ENCODE data around the gene PTDSS2.

The PTDSS2 gene

DNA sequence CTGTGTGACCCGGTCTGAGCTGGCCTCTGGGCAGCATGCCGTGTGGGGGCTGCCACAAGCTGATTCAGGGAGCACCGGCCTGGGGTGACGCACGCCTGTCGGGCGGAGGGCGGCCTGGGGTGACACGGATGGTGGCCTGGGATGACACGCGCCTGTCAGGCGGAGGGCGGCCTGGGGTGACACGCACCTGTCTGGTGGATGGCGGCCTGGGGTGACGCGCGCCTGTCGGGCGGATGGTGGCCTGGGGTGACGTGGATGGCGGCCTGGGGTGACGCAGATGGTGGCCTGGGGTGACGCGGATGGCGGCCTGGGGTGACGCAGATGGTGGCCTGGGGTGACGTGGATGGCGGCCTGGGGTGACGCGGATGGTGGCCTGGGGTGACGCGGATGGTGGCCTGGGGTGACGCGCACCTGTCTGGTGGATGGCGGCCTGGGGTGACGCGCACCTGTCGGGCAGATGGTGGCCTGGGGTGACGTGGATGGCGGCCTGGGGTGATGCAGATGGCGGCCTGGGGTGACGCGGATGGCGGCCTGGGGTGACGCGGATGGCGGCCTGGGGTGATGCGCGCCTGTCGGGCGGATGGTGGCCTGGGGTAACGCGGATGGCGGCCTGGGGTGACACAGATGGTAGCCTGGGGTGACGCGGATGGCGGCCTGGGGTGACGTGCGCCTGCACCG is 21.5 kb downstream of the PTDSS2 start:
- no peak for DNase-seq

DNA sequence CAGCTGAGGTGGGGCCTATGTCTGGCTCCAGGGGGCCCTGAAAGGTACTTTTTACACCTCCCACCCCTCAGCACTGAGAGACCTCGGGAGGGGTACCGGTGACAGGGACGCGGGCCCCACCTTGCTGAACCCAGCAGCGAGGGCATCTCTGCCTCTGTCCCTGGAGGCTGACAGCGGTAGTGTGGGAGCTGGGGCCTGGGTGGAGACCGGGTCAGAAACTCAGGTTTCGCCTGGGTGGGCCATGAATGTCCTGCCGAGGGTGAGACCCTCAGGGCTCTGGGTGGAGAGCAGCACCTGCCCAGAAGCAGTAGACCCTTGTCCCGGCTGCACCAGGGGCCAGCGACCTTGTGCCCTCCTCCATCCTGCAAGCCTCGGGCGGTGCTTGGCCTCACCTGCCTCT is 22.2 kb downstream of the PTDSS2 start:
- no peak for DNase-seq

DNA sequence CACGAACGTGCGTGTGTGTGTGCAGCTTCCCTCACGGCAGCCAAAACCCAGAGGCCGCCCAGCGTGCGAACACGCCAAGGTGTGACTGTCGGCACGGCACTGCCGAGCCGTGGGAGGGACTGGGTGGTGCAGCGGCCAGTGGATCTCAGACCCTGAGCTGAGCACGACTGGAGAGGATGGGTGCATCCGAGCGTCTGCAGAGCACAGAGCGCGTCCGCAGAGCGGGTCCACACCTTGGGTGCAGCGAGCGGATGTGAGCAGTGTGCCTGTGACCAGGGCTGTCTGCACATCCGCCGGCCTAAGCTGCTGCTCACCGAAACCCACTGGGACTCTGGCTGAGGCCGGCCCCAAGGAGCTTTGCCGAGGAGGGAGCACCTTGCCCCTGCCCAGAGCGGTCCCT is 22.7 kb downstream of the PTDSS2 start:
- DNase-seq, result no peak

DNA sequence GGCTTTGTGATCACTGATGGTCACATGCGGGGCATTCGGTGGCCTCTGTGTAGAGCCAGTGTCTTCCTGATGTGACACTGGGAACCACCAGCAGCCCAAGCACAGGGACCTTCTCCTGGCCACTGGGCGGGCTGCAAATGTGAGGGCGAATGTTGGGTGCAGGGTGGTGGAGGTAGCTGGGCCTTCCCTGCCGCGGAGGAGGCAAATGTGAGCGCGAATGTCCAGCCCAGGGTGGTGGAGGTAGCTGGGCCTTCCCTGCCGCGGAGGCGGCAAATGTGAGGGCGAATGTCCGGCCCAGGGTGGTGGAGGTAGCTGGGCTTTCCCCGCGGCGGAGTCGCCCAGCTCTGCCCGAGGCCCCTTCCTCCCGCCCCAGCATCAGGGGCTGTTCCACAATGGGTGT is 23.3 kb downstream of the PTDSS2 start:
- no peak for DNase-seq

DNA sequence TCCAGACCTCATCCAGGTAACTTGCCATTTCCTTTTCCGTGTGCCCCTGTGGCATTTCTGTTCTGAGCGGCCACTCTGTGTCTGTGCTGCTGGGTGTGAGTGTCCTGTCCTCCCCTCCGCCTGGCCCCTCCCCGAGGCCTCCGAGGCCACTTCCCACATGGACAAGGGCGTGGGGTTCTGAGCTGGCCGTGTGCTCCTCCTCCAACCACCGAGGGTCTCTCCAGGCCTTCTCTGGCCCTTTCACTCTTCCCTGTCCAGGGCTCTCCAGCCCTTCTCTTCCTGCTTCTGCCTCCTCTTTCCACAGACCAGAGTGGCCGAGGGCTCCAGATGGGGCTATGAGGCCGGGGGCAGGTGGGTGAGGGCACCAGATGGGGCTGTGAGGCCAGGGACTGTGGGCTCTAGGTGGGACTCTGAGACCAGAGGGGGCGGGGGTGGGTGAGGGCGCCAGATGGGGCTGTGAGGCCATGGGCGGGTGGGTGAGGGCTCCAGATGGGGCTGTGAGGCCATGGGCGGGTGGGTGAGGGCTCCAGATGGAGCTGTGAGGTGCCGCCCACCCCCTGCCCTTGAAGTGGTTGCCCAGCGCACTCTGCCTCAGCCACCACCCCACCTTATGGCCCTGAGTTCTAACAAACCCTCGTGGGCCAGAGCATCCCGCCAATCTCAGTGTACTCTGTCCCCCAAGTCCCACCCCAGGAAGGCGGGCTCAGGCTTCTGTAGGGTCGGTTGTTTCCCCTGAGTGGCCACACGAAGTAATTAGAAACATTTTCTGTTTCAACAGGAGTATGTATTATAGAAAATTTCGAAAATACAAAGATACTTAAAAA is 24.1 kb downstream of the PTDSS2 start:
- no peak for DNase-seq

DNA sequence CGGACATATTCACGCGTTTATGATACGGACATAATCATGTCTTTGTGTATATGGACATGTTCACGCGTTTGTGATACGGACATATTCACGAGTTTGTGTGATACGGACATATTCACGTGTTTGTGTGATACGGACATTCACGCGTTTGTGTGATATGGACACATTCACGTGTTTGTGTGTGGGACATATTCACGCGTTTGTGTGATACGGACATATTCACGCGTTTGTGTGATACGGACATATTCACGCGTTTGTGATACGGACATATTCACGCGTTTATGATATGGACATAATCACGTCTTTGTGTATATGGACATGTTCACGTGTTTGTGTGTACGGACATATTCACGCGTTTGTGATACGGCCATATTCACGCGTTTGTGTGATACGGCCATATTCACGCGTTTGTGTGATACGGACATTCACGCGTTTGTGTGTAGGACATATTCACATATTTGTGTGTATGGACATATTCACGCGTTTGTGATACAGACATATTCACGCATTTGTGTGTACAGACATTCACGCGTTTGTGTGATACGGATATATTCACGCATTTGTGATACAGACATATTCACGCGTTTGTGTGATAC is 24.9 kb downstream of the PTDSS2 start:
- DNase-seq, result no peak

DNA sequence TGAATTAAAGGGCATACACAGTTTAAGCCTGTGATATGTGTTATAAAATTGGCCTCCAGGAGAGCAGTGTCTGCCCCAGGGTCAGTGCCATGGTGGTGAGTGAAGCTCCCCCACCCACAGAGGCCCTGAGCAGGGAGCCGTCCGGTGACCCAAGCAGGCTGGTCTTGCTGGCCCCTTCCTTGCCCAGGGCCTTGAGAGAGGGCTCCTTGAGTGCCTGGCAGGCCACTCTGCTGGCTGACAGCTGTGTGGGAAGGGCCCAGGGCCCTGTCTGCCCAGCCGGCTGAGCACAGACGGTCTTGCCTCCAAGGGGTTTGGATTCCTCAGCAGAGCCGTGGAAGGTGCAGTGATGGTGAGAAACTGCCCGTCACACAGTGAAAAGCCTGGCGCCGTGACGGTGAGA is 25.9 kb downstream of the PTDSS2 start:
- DNase-seq, result no peak

DNA sequence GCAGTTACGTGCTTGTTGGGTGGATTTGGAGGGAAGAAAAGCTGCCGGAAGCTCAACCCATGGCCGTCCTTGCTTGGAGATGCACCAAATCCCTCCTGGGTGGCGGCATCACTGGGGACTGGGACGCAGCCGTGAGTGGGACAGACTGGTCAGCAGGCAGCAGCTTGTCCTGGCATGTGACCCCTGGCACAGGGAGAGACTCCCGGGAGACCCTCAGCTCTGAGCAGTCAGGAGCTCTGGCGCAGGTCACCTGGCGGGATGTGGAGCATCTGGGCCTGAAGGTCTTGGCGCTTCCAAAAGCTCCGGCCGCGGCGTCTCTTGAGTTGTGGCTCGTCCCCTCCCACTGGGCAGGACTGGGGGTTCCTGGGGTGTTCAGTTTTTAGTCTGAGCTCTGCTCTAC is 26.3 kb downstream of the PTDSS2 start:
- no peak for DNase-seq

DNA sequence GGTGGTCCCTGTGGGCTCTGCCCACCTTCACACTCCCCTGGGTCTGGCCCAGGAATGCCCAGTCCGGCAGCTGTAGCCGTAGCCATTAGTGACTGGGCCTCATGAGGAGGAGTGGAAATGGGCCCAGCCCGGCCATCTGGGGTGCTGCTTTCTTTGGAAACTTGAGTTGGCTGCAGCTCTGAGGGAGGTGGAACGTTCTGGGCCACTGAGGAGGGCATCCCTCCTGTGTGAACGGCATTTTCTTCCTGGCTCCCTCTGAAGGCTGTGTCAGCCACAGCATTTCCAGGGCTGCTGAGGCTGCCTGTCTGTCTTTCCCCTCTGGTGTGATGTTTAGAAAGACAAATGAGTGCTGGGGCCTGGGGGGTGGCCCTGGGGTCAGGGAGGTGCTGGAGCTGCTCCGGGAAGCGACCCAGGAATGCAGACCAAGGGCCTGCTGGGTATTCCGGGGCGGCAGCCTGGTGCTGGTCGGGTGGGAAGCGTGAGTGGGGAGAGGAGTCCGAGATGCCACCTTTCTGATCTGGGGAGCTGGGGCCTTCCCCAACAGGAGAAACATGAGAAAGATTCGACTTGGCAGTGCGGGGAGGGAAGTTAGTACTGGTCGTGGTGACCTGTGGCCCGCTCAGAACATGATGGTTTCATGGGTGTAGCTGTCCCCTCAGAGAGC is 27.1 kb downstream of the PTDSS2 start:
- no peak for DNase-seq

DNA sequence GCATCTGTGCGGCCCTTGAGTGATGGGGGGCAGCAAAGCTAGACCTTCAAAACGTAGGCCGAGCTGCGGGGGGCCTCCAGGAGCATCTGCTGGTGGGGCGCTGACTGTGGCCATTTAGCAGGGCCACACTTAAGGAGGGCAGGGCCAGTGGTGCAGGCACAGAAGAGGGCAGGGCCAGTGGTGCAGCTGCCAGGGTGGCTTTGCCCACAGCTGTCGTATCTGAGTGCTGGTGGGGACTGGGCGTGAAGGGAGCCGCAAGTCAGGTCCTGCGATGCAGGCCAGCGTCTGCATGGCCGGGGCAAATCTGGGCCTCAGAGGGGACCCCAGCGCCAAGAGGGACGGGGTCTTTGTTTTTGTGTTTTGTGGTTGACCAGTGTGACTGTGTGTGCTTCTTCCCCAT is 29.2 kb downstream of the PTDSS2 start:
- no peak for DNase-seq

DNA sequence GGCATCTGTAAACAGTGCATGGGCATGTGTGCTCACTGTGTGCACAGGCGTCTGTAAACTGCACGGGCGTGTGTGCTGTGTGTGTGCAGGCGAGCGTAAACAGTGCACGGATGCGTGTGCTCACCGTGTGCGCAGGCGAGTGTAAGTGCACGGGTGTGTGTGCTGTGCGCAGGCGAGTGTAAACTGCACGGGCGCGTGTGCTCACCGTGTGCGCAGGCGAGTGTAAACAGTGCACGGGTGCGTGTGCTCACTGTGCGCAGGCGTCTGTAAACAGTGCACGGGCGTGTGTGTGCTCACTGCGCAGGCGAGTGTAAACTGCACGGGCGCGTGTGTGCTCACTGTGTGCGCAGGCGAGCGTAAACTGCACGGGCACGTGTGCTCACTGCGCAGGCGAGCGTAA is 34.5 kb downstream of the PTDSS2 start:
- no peak for DNase-seq

DNA sequence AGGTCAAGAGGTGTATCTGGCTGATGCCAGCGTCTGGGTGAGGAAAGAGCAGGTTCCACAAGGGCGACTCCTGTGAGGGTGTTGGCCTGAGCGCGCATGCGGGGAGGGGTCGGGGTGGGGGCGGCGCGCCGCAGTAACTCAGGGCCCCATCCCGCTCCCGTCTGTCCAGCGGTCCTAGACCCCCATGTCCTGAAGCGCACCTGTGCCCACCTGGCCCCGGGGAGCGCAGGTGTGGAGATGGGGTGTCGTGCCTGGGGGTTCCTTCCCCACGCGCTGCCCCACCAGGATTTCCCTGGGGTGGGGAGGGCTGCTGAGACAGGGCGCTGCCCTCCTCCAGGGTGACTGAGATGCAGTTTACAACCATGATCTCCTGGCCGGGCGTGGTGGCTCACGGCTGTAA is 36.1 kb downstream of the PTDSS2 start:
- no peak for DNase-seq

DNA sequence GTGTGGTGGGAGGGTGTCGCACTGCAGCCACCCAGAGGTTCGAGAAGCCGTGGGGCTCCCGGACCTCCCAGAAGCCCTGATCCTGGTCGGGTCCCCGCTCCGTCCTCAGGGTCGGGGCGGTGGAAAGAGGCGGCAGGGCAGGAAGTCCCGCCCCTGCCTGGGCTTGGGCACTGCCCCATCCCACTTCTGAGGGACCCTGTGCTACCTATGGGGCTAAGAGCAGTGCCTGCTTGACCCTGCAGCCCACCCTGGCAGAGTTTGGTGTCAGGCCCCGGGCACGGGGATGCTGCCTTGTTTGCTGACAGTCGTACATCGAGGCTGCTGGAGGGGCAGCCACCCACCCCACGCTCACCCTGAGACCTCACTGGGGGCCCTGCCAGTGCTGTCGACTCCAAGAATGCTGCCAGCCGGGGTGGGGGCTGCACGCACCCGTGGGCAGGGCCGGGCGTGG is 37.5 kb downstream of the PTDSS2 start:
- DNase-seq, result no peak

DNA sequence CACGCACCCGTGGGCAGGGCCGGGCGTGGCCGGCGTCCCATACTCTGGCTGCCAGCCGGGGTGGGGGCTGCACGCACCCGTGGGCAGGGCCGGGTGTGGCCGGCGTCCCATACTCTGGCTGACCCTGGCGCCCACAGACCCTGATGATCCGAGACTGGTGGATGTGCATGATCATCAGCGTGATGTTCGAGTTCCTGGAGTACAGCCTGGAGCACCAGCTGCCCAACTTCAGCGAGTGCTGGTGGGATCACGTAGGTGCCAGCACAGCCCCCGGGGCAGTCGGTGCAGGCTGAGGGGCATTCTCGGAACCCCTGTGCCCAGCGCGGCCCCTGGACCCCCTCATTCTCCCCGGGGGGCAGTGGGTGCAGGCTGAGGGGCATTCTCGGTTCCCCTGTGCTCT is 38.0 kb downstream of the PTDSS2 start:
- DNase-seq, result no peak

DNA sequence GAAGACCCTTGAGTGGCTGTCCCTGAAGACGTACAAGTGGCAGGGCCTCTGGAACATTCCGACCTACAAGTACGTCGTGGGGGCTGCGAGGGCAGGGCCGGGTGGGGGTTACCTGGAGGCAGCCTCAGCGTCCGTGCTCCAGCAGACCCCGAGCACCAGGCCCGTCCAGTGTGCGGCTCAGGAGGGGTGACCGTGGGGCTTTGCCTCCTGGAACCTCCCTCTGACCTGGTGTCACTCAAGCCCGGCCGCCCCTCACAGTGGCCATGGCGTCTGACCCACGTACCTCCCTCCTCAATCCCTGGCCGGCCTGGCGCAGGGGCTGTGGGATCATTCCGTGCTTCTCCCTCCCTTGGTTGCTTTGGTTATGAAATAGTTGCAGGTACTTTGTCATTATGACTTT is 38.5 kb downstream of the PTDSS2 start:
- no peak for DNase-seq

DNA sequence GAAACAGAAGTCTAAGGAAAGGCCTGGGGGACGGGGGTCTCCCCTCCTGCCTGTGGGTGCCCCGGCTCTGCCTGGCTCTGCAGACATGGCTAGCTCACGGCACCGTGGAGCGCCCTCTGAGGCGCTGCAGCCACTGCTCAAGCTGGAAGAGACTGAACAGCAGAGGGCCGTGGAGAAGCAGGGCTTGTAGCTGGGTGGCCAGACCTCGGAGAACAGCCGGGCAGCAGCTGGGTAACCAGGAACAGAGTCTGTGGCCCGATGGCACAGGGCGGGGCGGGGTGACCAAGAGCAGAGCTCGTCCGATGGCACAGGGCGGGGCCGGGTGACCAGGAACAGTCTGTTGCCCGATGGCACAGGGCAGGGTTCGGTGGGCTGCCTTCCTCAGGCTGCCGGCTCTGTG is 38.9 kb downstream of the PTDSS2 start:
- no peak for DNase-seq

DNA sequence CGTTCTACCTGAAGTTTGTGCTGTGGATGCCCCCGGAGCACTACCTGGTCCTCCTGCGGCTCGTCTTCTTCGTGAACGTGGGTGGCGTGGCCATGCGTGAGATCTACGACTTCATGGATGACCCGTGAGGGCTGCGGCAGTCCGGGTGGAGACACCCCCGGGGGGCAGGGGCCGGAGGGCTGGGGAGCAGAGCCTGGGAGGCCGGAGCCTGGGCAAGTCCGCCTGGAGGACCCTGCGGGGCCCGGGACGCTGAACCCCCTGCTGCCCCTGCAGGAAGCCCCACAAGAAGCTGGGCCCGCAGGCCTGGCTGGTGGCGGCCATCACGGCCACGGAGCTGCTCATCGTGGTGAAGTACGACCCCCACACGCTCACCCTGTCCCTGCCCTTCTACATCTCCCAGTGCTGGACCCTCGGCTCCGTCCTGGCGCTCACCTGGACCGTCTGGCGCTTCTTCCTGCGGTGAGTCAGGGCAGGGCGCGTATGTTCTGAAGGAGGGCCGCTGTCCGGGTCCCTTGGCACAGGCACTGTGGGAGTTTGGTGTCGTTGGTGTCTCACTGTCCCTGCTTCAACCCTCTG is 39.6 kb downstream of the PTDSS2 start:
- DNase-seq, result no peak

DNA sequence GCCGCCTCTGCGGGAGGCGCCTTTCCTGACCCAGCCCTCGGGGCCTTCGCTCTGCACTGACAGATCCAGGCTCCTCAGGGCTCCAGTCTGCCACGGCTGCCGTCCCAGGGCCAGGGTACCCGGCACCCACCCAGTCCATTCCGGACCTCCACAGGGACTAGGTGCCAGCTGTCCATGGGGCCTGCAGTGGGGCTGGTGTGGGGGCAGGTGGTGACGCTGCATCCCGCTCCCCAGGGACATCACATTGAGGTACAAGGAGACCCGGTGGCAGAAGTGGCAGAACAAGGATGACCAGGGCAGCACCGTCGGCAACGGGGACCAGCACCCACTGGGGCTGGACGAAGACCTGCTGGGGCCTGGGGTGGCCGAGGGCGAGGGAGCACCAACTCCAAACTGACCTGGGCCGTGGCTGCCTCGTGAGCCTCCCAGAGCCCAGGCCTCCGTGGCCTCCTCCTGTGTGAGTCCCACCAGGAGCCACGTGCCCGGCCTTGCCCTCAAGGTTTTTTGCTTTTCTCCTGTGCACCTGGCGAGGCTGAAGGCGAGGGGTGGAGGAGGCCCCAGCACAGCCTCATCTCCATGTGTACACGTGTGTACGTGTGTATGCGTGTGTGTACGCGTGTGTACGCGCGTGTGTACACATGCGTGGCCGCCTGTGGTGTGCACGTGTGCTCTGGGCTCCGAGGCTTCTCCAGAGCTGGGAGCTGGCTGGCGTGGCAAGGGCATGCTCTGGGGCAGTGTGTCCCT is 40.3 kb downstream of the PTDSS2 start:
- DNase-seq, result no peak

DNA sequence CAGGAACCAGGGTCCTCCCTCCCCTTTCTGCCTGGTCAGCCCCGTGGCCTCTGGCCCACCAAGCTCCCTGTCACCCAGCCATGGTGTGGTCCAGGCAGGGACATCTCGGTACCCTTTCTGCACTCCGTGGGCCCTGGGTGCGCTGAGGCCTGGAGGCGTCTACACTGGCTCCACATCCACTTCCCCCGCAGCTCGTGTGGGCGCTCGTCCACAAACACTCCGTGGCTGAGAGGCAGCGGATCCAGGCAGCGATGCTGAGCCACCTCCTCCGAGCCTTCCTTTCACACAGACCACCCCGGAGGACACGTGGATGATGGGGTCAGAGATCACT is 40.8 kb downstream of the PTDSS2 start:
- no peak for DNase-seq

DNA sequence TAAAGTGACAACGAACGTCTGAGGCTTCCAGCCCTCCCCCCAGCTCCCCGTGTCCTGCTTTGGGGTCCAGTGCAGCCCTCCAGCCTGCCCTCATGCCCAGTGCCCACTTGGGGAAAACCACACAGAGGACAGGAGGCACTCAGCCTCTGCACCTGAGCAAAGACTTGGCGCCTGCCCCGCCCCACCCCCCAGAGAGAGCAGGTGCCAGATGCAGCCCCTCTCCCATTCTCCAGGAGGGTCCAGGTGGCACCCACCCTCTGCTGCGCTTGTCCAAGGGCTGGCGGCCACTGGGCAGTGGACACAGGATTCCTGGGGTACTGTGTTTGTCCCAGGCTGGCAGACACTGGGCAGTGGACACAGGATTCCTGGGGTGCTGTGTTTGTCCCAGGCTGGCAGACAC is 41.3 kb downstream of the PTDSS2 start:
- no peak for DNase-seq

DNA sequence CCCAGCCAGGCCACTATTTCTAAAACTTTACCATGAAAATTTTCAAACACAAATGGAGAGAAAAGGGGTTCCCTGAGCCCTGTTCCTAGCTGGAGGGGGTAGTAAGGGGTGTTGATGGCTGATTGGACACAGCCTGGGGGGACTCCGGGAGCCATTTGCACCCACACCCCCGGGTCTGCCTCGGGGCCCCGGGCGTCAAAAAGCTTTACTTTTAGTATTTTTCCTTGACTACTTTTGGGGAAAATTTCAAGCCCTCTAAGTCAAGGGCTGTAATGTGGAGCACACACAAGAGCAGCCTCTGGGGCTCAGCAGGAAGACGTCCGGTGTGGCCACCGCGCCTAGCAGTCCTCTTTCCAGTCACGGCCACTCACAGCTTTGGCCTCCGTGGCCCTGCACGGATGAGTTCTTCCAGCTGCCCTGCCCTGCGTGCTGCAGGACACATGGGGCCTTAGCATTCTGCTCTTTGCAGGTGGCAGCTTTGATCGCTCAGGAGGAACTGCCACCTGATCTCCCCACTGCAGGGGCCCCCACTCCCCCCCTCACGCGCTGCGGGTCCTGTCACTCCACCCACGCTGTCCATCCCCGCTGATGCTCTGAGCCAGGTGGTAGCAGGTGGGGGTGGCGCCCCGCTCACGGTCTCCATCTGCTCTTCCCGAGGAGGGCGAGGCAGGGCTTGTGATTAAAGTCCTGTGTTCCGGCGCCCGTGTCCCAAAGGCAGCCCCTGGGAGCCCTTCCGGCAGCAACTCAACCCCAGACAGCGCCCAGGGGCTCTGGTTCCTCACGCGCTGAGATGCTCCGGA is 42.5 kb downstream of the PTDSS2 start:
- DNase-seq, result no peak
